ENCODE measurements around the gene FAM83F.

FAM83F gene

GRCh38 chr22:39988386-39989114 is 6.2 kb upstream of the FAM83F start:
- TF ChIP-seq TAF1 (IDR thresholded peaks at IDR 0.05; ENCODE audit: borderline replicate concordance, insufficient read depth, low read length) = no peak
- no peak for TF ChIP-seq POLR2AphosphoS5 (IDR thresholded peaks at IDR 0.05; ENCODE audit: low read depth, low read length)

GRCh38 chr22:39989633-39990032 is 5.1 kb upstream of the FAM83F start:
- no peak for TF ChIP-seq REST (IDR thresholded peaks at IDR 0.05; ENCODE audit: insufficient read depth in 1 of 2, low read depth in 2 of 2, low read length in 2 of 2)
- TF ChIP-seq FOXP2 (optimal IDR thresholded peaks at IDR 0.05; ENCODE audit: borderline replicate concordance, extremely low read depth, extremely low read length, insufficient read depth) = no peak
- no peak for TF ChIP-seq SIN3A (IDR thresholded peaks at IDR 0.05; ENCODE audit: borderline replicate concordance, insufficient read depth, low read length)
- TF ChIP-seq POLR2AphosphoS5 (IDR thresholded peaks at IDR 0.05; ENCODE audit: low read depth, low read length) = no peak
- no peak for TF ChIP-seq TAF1 (IDR thresholded peaks at IDR 0.05; ENCODE audit: borderline replicate concordance, insufficient read depth, low read length)

- TF ChIP-seq FOXP2 (optimal IDR thresholded peaks at IDR 0.05; ENCODE audit: borderline replicate concordance, extremely low read depth, extremely low read length, insufficient read depth) (no peak), REST (IDR thresholded peaks at IDR 0.05; ENCODE audit: insufficient read depth in 1 of 2, low read depth in 2 of 2, low read length in 2 of 2) (no peak), POLR2AphosphoS5 (IDR thresholded peaks at IDR 0.05; ENCODE audit: low read depth, low read length) (no peak), SIN3A (IDR thresholded peaks at IDR 0.05; ENCODE audit: borderline replicate concordance, insufficient read depth, low read length) (no peak), TAF1 (IDR thresholded peaks at IDR 0.05; ENCODE audit: borderline replicate concordance, insufficient read depth, low read length) (no peak)
These were observed 4.1 kb upstream of the FAM83F start for GRCh38 chr22:39990686-39991085.

GRCh38 chr22:39991159-39991860 is 3.4 kb upstream of the FAM83F start:
- no peak for TF ChIP-seq SIN3A (IDR thresholded peaks at IDR 0.05; ENCODE audit: borderline replicate concordance, insufficient read depth, low read length)
- TF ChIP-seq TAF1 (IDR thresholded peaks at IDR 0.05; ENCODE audit: borderline replicate concordance, insufficient read depth, low read length) = no peak
- TF ChIP-seq FOXP2 (optimal IDR thresholded peaks at IDR 0.05; ENCODE audit: borderline replicate concordance, extremely low read depth, extremely low read length, insufficient read depth) = no peak
- no peak for TF ChIP-seq POLR2AphosphoS5 (IDR thresholded peaks at IDR 0.05; ENCODE audit: low read depth, low read length)
- no peak for TF ChIP-seq REST (IDR thresholded peaks at IDR 0.05; ENCODE audit: insufficient read depth in 1 of 2, low read depth in 2 of 2, low read length in 2 of 2)

- TF ChIP-seq SIN3A (IDR thresholded peaks at IDR 0.05; ENCODE audit: borderline replicate concordance, insufficient read depth, low read length) (no peak), FOXP2 (optimal IDR thresholded peaks at IDR 0.05; ENCODE audit: borderline replicate concordance, extremely low read depth, extremely low read length, insufficient read depth) (no peak), POLR2AphosphoS5 (IDR thresholded peaks at IDR 0.05; ENCODE audit: low read depth, low read length) (no peak), REST (IDR thresholded peaks at IDR 0.05; ENCODE audit: insufficient read depth in 1 of 2, low read depth in 2 of 2, low read length in 2 of 2) (no peak), TAF1 (IDR thresholded peaks at IDR 0.05; ENCODE audit: borderline replicate concordance, insufficient read depth, low read length) (no peak)
These were observed 2.5 kb upstream of the FAM83F start for GRCh38 chr22:39992088-39992826.

All from PFSK-1 (cell line).